Fibroblast of mammary gland (primary cell): ENCODE data around the gene CX3CR1.

ENCODE experiments used
- DNase-seq: peaks from one replicate; pipeline ENCODE4 v3.0.0-alpha.2; 2010; ENCODE audit warnings: low read depth
- H3K4me3 ChIP-seq: 2 replicates; pipeline ENCODE4 v1.5.1; 2011; ENCODE audit warnings: low read depth, mild to moderate bottlenecking, low read length, moderate library complexity; ENCODE audit not compliant: control insufficient read depth
- CTCF ChIP-seq: conservative IDR thresholded peaks from 2 replicates; pipeline ENCODE4 v1.5.1; 2011; ENCODE audit warnings: low read depth, low read length, inconsistent platforms; ENCODE audit not compliant: control insufficient read depth, insufficient read depth

The CX3CR1 gene

GRCh38 chr3:39267631-39268548 is 11.9 kb downstream of the CX3CR1 start:
- TF ChIP-seq CTCF, result no peak
- no peak for DNase-seq
- no peak overlapping the region for H3K4me3 ChIP-seq

- TF ChIP-seq CTCF, result no peak
Measured at GRCh38 chr3:39264053-39264452, 15.8 kb downstream of the CX3CR1 start.

GRCh38 chr3:39263576-39263975 is 16.3 kb downstream of the CX3CR1 start:
- no peak for DNase-seq
- H3K4me3 ChIP-seq, result no peak overlapping the region
- no peak for TF ChIP-seq CTCF

More at GRCh38 chr3:39264053-39264452, 15.8 kb downstream of the CX3CR1 start:
- no peak overlapping the region for H3K4me3 ChIP-seq
- no peak for DNase-seq

- TF ChIP-seq CTCF, result no peak
- no peak overlapping the region for H3K4me3 ChIP-seq
- no peak for DNase-seq
Measured at GRCh38 chr3:39262846-39263245, 17.0 kb downstream of the CX3CR1 start.

GRCh38 chr3:39261726-39262125 is 18.1 kb downstream of the CX3CR1 start:
- no peak for DNase-seq
- no peak overlapping the region for H3K4me3 ChIP-seq
- TF ChIP-seq CTCF, result no peak

- TF ChIP-seq CTCF, result peak; percentile 51
- DNase-seq, result peak; percentile 92
- H3K4me3 ChIP-seq, result no peak overlapping the region
Measured at GRCh38 chr3:39260957-39261356, 18.9 kb downstream of the CX3CR1 start.
